Adrenal gland (tissue), 5 donors: ENCODE data around the gene NEK5.

Source experiments
- CTCF ChIP-seq, 6 experiments: fragments of 450-650 bp in 4 of 6; fragments of 200-600 bp in 2 of 6; sonication (generic) in 1 of 6; IDR thresholded peaks; 1 replicate in 5 of 6; 2 replicates in 1 of 6; pipeline versions ENCODE4 v1.5.1 to v1.8.0; 2016 to 2021; ENCODE audit warnings: antibody characterized with exemption in 6 of 6, mild to moderate bottlenecking in 2 of 6, moderate library complexity in 1 of 6
- POLR2A ChIP-seq, 2 donors: fragments of 450-650 bp; IDR thresholded peaks; one replicate each; pipeline ENCODE4 v1.6.1; 2017; ENCODE audit warnings: antibody characterized with exemption in 2 of 2, mild to moderate bottlenecking in 2 of 2, moderate library complexity in 1 of 2
- donor health status: DM: no; HTN: no; CAD: no.

GRCh38 chr13:52061587-52061986 lies 67.3 kb downstream of the NEK5 start:
- no peak for TF ChIP-seq CTCF (IDR thresholded peaks at IDR 0.05)
- TF ChIP-seq POLR2A (IDR thresholded peaks at IDR 0.05), result no peak
